ENCODE data around the gene FKRP.

FKRP gene

GRCh38 chr19:46732172-46732938 is 13.5 kb upstream of the FKRP start:
- DNase-seq = no peak

DNA sequence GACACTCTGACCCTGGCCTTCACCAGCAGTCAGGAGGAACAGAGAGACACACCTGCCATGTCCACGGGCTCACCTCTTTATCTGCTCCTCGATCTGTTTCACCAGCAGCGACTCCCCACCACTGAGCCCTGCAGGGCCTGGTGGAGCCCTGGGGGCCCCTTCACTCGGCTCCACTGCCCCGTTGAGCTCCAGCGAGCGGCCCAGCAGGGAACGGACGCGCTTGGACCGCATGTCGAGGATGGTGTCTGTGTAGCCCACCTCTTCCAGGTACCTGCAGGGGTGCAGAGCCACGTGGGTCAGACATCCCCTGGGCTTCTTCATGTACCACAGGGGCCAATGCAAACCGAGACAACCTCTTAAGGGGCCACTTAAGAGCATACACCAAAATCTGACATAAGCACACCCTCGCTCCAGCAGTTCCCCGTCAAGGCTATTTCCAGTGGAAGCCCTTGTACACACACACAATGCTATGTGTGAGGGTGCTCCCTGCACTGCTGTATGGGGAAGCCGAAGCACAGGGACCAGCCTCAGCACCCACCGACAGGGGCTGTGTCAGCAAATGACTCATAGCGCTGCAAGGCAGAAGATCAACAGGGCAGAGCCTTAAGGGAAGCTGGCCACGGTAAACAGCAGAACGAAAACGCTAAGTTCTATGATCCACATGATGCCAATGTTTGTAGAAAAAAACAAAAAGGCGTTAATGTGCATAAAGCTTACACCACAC is 12.7 kb upstream of the FKRP start:
- no peak for DNase-seq

DNA sequence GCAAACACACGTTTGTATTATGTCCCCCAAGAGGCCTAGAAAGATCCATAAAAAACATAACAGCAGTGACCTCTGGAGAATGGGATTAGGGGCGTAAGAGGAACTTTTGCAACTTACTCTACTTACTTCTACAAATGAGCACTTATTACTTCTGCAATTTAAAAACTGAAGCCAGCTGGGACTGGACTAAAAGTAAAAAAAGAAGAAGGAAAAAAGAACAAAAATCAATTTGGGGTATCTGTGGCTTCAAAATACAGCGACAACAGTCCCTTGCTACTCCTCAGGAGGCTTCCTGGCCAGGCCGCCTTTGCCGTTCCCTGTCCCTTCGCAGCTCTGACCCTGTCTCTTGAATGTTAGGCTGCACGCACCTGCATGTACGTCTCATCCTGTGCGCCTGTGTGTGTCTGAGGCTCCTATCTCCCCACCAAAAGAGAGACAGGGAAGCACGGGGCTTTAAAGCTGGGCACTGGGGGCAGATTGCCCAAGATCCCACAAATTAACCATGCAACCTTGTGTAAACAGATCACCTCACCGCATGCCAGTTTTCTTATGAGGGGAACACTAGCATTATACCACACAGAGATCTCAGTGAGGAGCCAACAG is 12.1 kb upstream of the FKRP start:
- DNase-seq = no peak

DNA sequence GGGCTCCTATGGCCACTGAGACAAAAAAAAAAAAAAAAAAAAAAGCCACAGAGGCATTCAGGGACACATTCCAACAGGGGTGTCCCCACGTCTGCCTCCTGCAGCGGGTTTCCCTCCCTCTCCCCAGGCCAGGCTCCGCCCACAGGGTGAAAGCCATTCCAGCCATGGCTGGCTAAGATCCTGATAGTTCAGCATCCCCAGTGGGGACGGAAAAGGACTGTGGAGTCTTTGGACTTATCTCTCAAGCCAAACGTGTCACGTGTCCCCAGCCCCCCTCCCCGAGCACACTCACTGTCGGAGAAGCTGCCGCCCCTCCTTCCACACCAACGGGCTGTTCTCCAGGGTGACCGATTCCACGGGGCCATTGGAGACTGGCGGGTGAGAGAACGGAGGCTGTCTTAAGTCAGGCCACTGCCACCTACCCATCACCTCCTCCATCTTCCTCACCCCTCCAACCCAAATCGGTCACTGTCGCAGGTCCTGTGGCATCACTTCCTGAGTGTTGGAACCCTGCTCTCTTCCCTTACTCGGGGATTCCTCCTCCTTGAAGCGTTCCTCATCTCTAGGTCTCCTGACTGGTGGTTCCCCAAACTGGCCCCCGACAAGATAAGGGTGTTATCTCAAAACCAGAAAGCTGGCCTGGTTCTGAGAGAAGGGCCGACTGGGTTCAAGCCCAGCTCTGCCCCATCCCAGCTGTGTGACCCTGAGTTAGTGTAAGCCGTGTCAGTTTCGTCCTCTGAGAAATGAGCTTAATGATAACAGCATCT is 9.1 kb upstream of the FKRP start:
- DNase-seq = no peak

DNA sequence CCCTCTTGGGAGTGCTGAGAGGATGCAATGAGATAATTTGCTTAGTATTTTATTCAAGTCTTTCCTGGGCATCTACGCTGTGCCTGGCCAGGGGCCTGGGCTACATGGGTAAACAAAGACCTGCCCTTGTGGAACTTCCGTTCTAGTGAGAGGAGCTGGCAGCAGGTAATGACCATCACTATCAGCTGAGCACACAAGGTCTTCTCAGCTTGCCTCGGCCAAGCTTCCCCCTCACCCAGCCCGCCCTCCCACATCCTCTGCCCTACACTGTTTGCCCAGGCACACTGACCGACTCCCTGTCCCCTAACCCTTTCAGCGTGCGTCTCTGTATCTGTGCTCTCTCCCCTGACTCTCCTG is 8.6 kb upstream of the FKRP start:
- DNase-seq = no peak

GRCh38 chr19:46737761-46738171 is 8.1 kb upstream of the FKRP start:
- no peak for DNase-seq

DNA sequence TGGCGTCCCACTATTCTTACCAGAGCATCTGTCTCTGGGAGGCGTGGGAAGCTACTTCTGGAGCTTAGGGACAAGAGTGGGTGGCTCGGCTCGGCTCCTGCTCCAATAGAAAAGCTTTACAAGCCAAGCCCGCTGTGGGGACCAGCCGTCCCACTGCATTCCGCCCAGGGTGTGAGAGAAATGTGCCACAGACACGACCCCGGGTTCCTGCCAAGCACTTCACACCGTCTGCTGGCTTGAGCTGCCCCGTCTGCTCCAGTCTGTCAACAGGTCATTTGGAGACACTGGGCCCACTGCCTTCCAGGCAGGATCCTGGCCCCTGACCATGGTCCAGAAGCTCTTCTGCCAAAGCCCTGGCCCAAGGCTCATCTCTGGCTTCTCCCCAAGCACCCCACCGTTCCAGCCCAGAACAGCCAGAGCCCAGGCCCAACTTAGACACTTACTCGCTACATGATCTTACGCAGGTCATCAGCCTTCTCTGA is 6.5 kb upstream of the FKRP start:
- DNase-seq = no peak

DNA sequence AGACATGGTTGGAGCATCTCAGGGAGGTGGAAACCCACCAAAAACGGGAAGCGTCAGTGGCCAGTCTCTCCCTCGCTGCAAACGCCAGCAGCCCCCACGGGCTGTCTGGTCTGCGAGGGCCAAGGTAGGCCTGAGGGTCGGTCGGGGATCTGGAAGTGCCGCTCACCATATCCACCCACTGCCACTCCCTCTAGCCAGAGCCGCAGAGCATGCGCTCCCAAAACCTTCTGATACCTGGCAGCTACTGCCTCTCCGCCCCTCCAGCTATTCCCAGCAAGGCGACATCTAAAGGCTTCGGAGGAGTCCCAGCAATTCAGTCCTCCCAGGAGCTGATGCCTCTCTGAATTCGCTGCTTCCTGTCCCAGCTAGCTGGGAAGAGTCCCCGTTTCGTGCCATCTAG is 4.4 kb upstream of the FKRP start:
- DNase-seq = no peak

DNA sequence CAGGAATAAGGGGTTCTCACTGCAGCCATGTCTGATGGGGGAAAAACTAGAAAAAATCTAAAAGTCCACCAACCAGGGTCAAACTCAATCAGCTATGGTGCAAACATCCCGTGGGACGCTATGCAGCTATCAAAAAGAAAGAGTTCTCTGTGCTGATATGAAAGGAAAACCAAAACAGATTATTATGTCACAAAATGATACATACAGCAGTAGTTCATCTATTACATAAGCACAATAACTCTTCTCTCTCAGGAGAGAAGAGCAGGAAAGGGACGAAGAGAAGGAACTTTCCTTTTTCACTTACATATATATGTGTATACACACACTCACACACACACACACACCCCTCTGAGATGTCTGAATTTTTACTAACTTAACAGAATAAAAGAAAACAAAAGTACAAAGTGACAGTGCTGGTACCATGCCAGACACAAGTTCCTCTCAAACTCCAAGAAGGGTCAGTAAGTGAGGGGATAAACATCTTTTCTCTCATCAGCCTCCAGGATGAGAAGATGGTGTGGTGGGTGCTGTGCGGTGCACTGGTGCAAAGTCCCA is 2.9 kb upstream of the FKRP start:
- DNase-seq = no peak

GRCh38 chr19:46744005-46744691 is 1.7 kb upstream of the FKRP start:
- no peak for DNase-seq

GRCh38 chr19:46745030-46745429 is 827 bp upstream of the FKRP start:
- no peak for DNase-seq

- peak; percentile 75 for DNase-seq
Observed at GRCh38 chr19:46746281-46747057, 612 bp downstream of the FKRP start, which contains the start of gene STRN4. TSS of gene STRN4 (minus strand) at chr19:46746450. CDS start at chr19:46746430, 20 bp downstream.

- DNase-seq = peak; percentile 82
Observed at GRCh38 chr19:46748325-46749109, 2.7 kb downstream of the FKRP start.

DNA sequence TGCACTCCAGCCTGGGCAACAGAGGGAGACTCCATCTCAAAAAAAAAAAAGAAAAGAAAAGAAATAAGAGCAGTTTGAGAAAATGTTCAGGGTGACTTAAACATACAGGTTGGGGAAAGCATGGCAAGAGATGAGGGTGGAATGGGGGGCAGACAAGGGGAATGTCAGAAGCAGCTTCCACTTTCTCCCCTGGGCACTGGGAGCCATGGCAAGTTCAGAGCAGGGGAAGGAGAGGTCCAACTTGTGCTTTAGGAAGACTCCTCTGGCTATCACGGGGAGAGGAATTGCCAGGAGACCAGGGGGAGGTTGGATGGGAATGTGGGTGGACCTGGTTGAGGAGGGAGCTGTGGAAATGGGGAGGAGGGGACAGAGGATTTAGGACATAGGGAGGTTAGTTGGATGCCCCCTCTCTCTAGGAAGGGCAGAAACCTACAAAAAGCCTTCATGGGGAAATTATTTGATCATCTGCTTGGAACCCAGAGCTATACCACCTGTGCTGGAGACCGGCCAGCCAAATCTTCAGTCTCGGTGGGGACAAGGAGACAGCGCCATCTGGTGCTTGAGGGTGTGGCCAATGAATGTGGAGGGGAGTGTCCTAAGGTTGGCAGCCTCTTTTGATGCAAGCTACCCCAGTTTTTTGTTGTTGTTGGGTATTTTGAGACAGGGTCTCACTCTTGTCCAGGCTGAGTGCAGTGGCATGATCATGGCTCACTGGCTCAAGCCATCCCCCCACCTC is 7.7 kb downstream of the FKRP start:
- peak; percentile 74 for DNase-seq

- DNase-seq = no peak
Observed at GRCh38 chr19:46755077-46755852, 9.4 kb downstream of the FKRP start.

DNA sequence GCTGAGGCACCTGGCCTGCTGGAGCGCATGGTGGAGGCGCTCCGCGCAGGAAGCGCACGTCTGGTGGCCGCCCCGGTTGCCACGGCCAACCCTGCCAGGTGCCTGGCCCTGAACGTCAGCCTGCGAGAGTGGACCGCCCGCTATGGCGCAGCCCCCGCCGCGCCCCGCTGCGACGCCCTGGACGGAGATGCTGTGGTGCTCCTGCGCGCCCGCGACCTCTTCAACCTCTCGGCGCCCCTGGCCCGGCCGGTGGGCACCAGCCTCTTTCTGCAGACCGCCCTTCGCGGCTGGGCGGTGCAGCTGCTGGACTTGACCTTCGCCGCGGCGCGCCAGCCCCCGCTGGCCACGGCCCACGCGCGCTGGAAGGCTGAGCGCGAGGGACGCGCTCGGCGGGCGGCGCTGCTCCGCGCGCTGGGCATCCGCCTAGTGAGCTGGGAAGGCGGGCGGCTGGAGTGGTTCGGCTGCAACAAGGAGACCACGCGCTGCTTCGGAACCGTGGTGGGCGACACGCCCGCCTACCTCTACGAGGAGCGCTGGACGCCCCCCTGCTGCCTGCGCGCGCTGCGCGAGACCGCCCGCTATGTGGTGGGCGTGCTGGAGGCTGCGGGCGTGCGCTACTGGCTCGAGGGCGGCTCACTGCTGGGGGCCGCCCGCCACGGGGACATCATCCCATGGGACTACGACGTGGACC is 10.1 kb downstream of the FKRP start:
- no peak for DNase-seq

GRCh38 chr19:46756544-46756888 is 10.7 kb downstream of the FKRP start:
- no peak for DNase-seq

DNA sequence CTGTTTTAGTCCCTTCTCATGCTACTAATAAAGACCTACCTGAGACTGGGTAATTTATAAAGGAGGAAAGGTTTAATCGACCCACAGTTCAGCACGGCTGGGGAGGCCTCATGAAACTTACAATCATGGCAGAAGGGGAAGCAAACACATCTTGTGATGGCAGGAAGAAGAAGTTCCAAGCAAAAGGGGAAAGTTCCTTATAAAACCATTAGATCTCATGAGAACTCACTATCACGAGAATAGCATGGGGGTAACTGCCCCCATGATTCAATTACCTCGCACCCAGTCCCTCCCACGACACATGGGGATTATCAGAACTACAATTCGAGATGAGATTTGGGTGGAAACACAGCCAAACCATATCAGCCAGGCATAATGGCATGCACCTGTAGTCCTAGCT is 13.3 kb downstream of the FKRP start:
- no peak for DNase-seq
